B cell (primary cell): ENCODE data around the gene QRICH2. TPM values are rescaled to one million over a fixed set of nuclear protein-coding genes. Genes with fewer than 3 reads are reported as not detected.

Experiments used
- ATAC-seq: fragments of 200-7000 bp; cut with Tn5 transposase; one replicate; pipeline ENCODE4 v1.10.0; 2021; ENCODE audit warnings: low read depth, mild to moderate bottlenecking, moderate number of reproducible peaks, moderate library complexity
- CTCF ChIA-PET: fragments of 350-600 bp; sonication (Branson Sonifier 250); formaldehyde crosslinking; loops from one replicate; lab custom pipeline; 2021; ENCODE audit warnings: antibody characterized with exemption, inconsistent platforms; lab: Charles Lee
- POLR2A ChIA-PET: fragments of 350-600 bp; sonication (Branson Sonifier 250); formaldehyde crosslinking; loops from one replicate; lab custom pipeline; 2021; ENCODE audit warnings: antibody characterized with exemption; lab: Charles Lee
- DNase-seq: peaks from one replicate; pipeline ENCODE4 v3.0.0; 2013
- H2AFZ ChIP-seq: 2 replicates; pipeline ENCODE4 v1.6.1; 2012; ENCODE audit warnings: mild to moderate bottlenecking, low read depth, low read length; ENCODE audit not compliant: insufficient read depth, poor library complexity, severe bottlenecking
- H3K27ac ChIP-seq, 2 donors: 1 replicate in 1 of 2; 2 replicates in 1 of 2; pipeline ENCODE4 v1.5.1; 2012 to 2013; ENCODE audit warnings: low read length in 2 of 2, mild to moderate bottlenecking in 2 of 2, moderate library complexity in 1 of 2
- H3K27me3 ChIP-seq, 4 experiments: fragments of 200-600 bp in 1 of 4; sonication (generic) in 1 of 4; replicated peaks in 1 of 4; 1 replicate in 2 of 4; 2 replicates in 2 of 4; pipeline versions ENCODE4 v1.6.1 to v1.7.0; 2013 to 2016; ENCODE audit warnings: low read length in 3 of 4, mild to moderate bottlenecking in 2 of 4, mixed read lengths in 1 of 4, moderate library complexity in 1 of 4; ENCODE audit not compliant: insufficient read depth in 4 of 4, control insufficient read depth in 3 of 4; ENCODE audit errors: control extremely low read depth in 1 of 4
- H3K36me3 ChIP-seq, 2 experiments: replicated peaks in 1 of 2; 1 replicate in 1 of 2; 2 replicates in 1 of 2; pipeline versions ENCODE4 v1.6.1 to v1.7.1; 2013; ENCODE audit warnings: low read length in 1 of 2; ENCODE audit not compliant: insufficient read depth in 2 of 2, control insufficient read depth in 1 of 2; ENCODE audit errors: control extremely low read depth in 1 of 2, extremely low read depth in 1 of 2
- H3K4me1 ChIP-seq, 2 donors: fragments of 200-600 bp in 1 of 2; sonication (generic) in 1 of 2; 1 replicate in 1 of 2; 2 replicates in 1 of 2; pipeline versions ENCODE4 v1.5.1 to v1.6.1; 2013 to 2017; ENCODE audit warnings: low read length in 2 of 2; ENCODE audit not compliant: control insufficient read depth in 2 of 2, insufficient read depth in 2 of 2
- H3K4me2 ChIP-seq: replicated peaks from 2 replicates; pipeline ENCODE3; 2012; ENCODE audit warnings: mild to moderate bottlenecking, low read depth, low read length; ENCODE audit not compliant: poor library complexity, severe bottlenecking
- H3K4me3 ChIP-seq, 5 experiments: fragments of 200-600 bp in 1 of 5; sonication (generic) in 1 of 5; 1 replicate in 3 of 5; 2 replicates in 2 of 5; pipeline versions ENCODE4 v1.5.1 to v1.7.0; 2011 to 2016; ENCODE audit warnings: low read length in 4 of 5, mild to moderate bottlenecking in 4 of 5, low read depth in 2 of 5, control low read depth in 1 of 5, moderate library complexity in 1 of 5; ENCODE audit not compliant: insufficient read depth in 1 of 5; ENCODE audit errors: control extremely low read depth in 1 of 5, extremely low read depth in 1 of 5
- H3K79me2 ChIP-seq: fragments of 200-600 bp; sonication (generic); one replicate; pipeline ENCODE4 v1.6.0; 2016; ENCODE audit warnings: low read length; ENCODE audit not compliant: control insufficient read depth, insufficient read depth
- H3K9ac ChIP-seq: fragments of 200-600 bp; sonication (generic); 2 replicates; pipeline ENCODE4 v1.6.1; 2017; ENCODE audit warnings: mild to moderate bottlenecking, low read length, moderate library complexity
- H3K9me3 ChIP-seq, 3 donors: one replicate each; pipeline versions ENCODE4 v1.6.1 to v1.7.1; 2013; ENCODE audit warnings: low read length in 2 of 3; ENCODE audit not compliant: control insufficient read depth in 2 of 3, insufficient read depth in 1 of 3; ENCODE audit errors: control extremely low read depth in 1 of 3
- H4K20me1 ChIP-seq: 2 replicates; pipeline ENCODE4 v1.6.0; 2012; ENCODE audit warnings: mild to moderate bottlenecking, low read length; ENCODE audit not compliant: insufficient read depth, control insufficient read depth, poor library complexity, severe bottlenecking
- H3K27ac Mint-ChIP-seq: one replicate; pipeline ENCODE4 v1.8.0; 2021; ENCODE audit warnings: mixed read lengths
- H3K27me3 Mint-ChIP-seq: one replicate; pipeline ENCODE4 v1.8.0; 2021; ENCODE audit warnings: mixed read lengths
- H3K4me1 Mint-ChIP-seq: one replicate; pipeline ENCODE4 v1.8.0; 2021; ENCODE audit warnings: mixed read lengths
- H3K4me3 Mint-ChIP-seq: one replicate; pipeline ENCODE4 v1.8.0; 2021; ENCODE audit warnings: mixed read lengths
- H3K9me3 Mint-ChIP-seq: one replicate; pipeline ENCODE4 v1.8.0; 2022; ENCODE audit warnings: mixed read lengths; ENCODE audit not compliant: insufficient read depth
- CTCF ChIP-seq: fragments of 200-600 bp; IDR thresholded peaks from one replicate; pipeline ENCODE4 v1.8.0; 2022; ENCODE audit warnings: antibody characterized with exemption, mild to moderate bottlenecking
- EZH2 ChIP-seq: IDR thresholded peaks from 2 replicates; pipeline ENCODE4 v1.6.1; 2012; ENCODE audit warnings: borderline replicate concordance, low read depth, mild to moderate bottlenecking, moderate library complexity, low read length; ENCODE audit not compliant: insufficient read depth, poor library complexity, severe bottlenecking
- WGBS: methylation state at CpG from one replicate; pipeline ENCODE4 v1.1.5; 2013; ENCODE audit warnings: missing lambda C conversion rate; ENCODE audit not compliant: insufficient coverage; 5-methylcytosine and 5-hydroxymethylcytosine counted together
- intact Hi-C: fragments of 100-400 bp; cut with micrococcal nuclease; formaldehyde crosslinking; loops from one replicate; pipeline ENCODE4 v1.10.0; 2022
- polyA plus RNA-seq: library from polyadenylated mRNA; depleted of rRNA; stranded (reverse); fragments of >200 nt; gene quantifications from 2 replicates; pipeline ENCODE4 v1.2.3, GENCODE V29; 2012
- total RNA-seq, 2 donors: library from RNA; stranded (reverse); fragments of 120-200 nt in 1 of 2; gene quantifications; 1 replicate in 1 of 2; 2 replicates in 1 of 2; pipeline versions ENCODE4 v1.2.3 to v1.2.4, GENCODE V29; 2013 to 2022

Gene QRICH2
- total and polyA plus RNA-seq, 2 donors (not counting 1 experiment from before 2014, with no cell fraction given), result 4.4 to 4.5 TPM

GRCh38 chr17:76266244-76266938 is 41.7 kb downstream of the QRICH2 start:
- no peaks in the 10 kb centered on the region for H3K27me3 ChIP-seq
- no peak overlapping the region for H2AFZ ChIP-seq
- no peaks in the 10 kb centered on the region for H3K9me3 ChIP-seq
- H3K27ac ChIP-seq, result peak overlapping the region; percentile 77 to 94
- H3K4me3 ChIP-seq, result peak overlapping the region; percentile 61 to 91 (median 88)
- Mint-ChIP-seq H3K9me3 (no peaks in the 10 kb centered on the region), H3K4me3 (peak overlapping the region; percentile 94), H3K27me3 (no peaks in the 10 kb centered on the region), H3K4me1 (peaks cover 73% of the 10 kb centered on the region), H3K27ac (peak overlapping the region; percentile 96)
- 21% methylated on average over 4 of the region's 12 CpGs for WGBS
- ATAC-seq (no peak), DNase-seq (peak; percentile 57)
- peaks cover 79 to 86% of the 10 kb centered on the region in 2 donors for H3K4me1 ChIP-seq
- peaks cover 2 to 16% of the 10 kb centered on the region in 2 experiments for H3K36me3 ChIP-seq
- no peak for TF ChIP-seq CTCF
- no peak for TF ChIP-seq EZH2
- POLR2A ChIA-PET, result interaction anchor here (0.7 to 1.2 kb wide), 7 partner anchors 8 to 939 kb away, joined by 3 to 7 read pairs (median 4); no protein-coding TSS in a partner anchor
- H3K4me2 ChIP-seq, result peak overlapping the region; percentile 92
- CTCF ChIA-PET, result interaction anchor here (1.0 to 16.7 kb wide), 5 partner anchors 9 to 257 kb away, joined by 3 to 435 read pairs (median 6); no protein-coding TSS in a partner anchor
- H3K79me2 ChIP-seq, result peaks cover 44% of the 10 kb centered on the region
- H4K20me1 ChIP-seq, result peaks cover 14% of the 10 kb centered on the region
- H3K9ac ChIP-seq, result peak overlapping the region; percentile 90
- intact Hi-C loops, result loop anchor here (5.0 to 10.0 kb wide), 3 partner anchors 362 to 1181 kb away; partner anchors contain the start of genes MRPL38 and SUMO2
